Caco-2 (cell line): Measurements from ENCODE around the gene TENM3. TPM values are rescaled to one million over a fixed set of nuclear protein-coding genes. Genes with fewer than 3 reads are reported as not detected.

Source experiments
- BruUV-seq: library from RNA; stranded (reverse); fragments of 400-500 nt; replicated peaks from 2 replicates; lab custom pipeline; 2021; lab: Mats Ljungman, UMichigan
- CTCF ChIA-PET: fragments of 300-600 bp; sonication (Branson Sonifier 250); formaldehyde crosslinking; loops from one replicate; lab custom pipeline; 2022; ENCODE audit warnings: antibody characterized with exemption; lab: Charles Lee
- POLR2A ChIA-PET: fragments of 300-600 bp; sonication (Branson Sonifier 250); formaldehyde crosslinking; loops from one replicate; lab custom pipeline; 2022; ENCODE audit warnings: antibody characterized with exemption; lab: Charles Lee
- DNase-seq, 2 experiments: peaks; one replicate each; pipeline versions ENCODE4 v3.0.0 to v3.0.0-alpha.2; 2020 to 2022
- H3K27me3 ChIP-seq: replicated peaks from 2 replicates; pipeline ENCODE4 v1.6.0; 2011; ENCODE audit warnings: low read length; ENCODE audit not compliant: control insufficient read depth, insufficient read depth
- H3K36me3 ChIP-seq: 2 replicates; pipeline ENCODE4 v1.5.1; 2011; ENCODE audit warnings: low read length; ENCODE audit not compliant: control insufficient read depth, insufficient read depth
- H3K4me1 ChIP-seq: fragments of 250-450 bp; sonication (Bioruptor Pico); 2 replicates; pipeline ENCODE4 v1.5.1; 2020; ENCODE audit warnings: mild to moderate bottlenecking
- H3K4me3 ChIP-seq: 2 replicates; pipeline ENCODE4 v1.5.1; 2011; ENCODE audit warnings: low read depth, mild to moderate bottlenecking, control low read depth, low read length
- H3K9me3 ChIP-seq: fragments of 250-450 bp; sonication (Bioruptor Pico); 2 replicates; pipeline ENCODE4 v1.5.1; 2020; ENCODE audit warnings: mild to moderate bottlenecking, moderate library complexity
- H3K27ac Mint-ChIP-seq: one replicate; pipeline ENCODE4 v1.8.0; 2022; ENCODE audit warnings: mixed read lengths; ENCODE audit not compliant: unreplicated experiment
- H3K27me3 Mint-ChIP-seq: one replicate; pipeline ENCODE4 v1.8.0; 2022; ENCODE audit warnings: mixed read lengths; ENCODE audit not compliant: insufficient read depth, unreplicated experiment
- H3K36me3 Mint-ChIP-seq: one replicate; pipeline ENCODE4 v1.8.0; 2022; ENCODE audit warnings: mild to moderate bottlenecking, mixed read lengths; ENCODE audit not compliant: insufficient read depth, unreplicated experiment
- H3K4me1 Mint-ChIP-seq: one replicate; pipeline ENCODE4 v1.8.0; 2022; ENCODE audit warnings: low read depth, mixed read lengths; ENCODE audit not compliant: unreplicated experiment
- H3K4me3 Mint-ChIP-seq: one replicate; pipeline ENCODE4 v1.8.0; 2022; ENCODE audit warnings: mild to moderate bottlenecking, moderate library complexity, mixed read lengths; ENCODE audit not compliant: unreplicated experiment
- H3K9me3 Mint-ChIP-seq: one replicate; pipeline ENCODE4 v1.8.0; 2022; ENCODE audit warnings: mixed read lengths; ENCODE audit not compliant: unreplicated experiment
- intact Hi-C: fragments of 100-400 bp; cut with micrococcal nuclease; formaldehyde crosslinking; loops from one replicate; pipeline ENCODE4 v1.10.0; 2022; ENCODE audit not compliant: unreplicated experiment
- total RNA-seq: library from RNA; stranded (reverse); gene quantifications from 2 replicates; pipeline ENCODE4 v1.2.3, GENCODE V29; 2022
- TF ChIP-seq, protein P1 (sequence below), 2 experiments: fragments of 200-600 bp in 1 of 2; IDR thresholded peaks; 1 replicate in 1 of 2; 2 replicates in 1 of 2; pipeline versions ENCODE4 v1.5.1 to v1.8.0; 2011 to 2022; ENCODE audit warnings: antibody characterized with exemption in 1 of 2, control low read depth in 1 of 2, inconsistent platforms in 1 of 2, low read depth in 1 of 2, low read length in 1 of 2, mild to moderate bottlenecking in 1 of 2, moderate library complexity in 1 of 2; ENCODE audit not compliant: insufficient read depth in 1 of 2, severe bottlenecking in 1 of 2, unreplicated experiment in 1 of 2

Gene TENM3
- total RNA-seq, 1 experiment from 2014 or later: 94.7 TPM

DNA sequence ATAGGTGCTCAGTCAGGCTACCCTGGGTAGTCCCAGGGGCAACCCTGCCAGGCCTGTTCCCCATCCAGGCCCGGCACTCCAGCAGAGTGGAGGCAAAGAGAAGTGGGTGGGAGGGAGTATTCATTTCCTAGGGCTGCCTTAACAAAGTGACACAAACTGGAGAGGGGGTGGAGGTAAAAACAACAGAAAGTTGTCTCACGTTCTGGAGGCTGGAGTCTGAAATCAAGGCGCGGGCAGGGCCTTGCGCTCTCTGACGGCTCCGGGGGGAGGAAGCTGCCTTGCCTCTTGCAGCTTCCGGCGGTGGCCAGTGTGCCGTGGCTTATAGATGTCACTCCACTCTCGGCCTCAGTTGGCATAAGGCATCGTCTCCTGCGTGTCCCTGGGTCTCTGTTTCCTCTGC lies 583.2 kb downstream of the TENM3 start:
- H3K4me3 ChIP-seq: no peak overlapping the region
- H3K9me3 ChIP-seq: no peaks in the 10 kb centered on the region
- Mint-ChIP-seq H3K9me3 (no peaks in the 10 kb centered on the region), H3K27ac (no peak overlapping the region), H3K4me3 (no peak overlapping the region), H3K4me1 (no peaks in the 10 kb centered on the region), H3K27me3 (no peaks in the 10 kb centered on the region), H3K36me3 (no peaks in the 10 kb centered on the region)
- no peaks in the 10 kb centered on the region for H3K4me1 ChIP-seq
- TF ChIP-seq, protein P1, sequence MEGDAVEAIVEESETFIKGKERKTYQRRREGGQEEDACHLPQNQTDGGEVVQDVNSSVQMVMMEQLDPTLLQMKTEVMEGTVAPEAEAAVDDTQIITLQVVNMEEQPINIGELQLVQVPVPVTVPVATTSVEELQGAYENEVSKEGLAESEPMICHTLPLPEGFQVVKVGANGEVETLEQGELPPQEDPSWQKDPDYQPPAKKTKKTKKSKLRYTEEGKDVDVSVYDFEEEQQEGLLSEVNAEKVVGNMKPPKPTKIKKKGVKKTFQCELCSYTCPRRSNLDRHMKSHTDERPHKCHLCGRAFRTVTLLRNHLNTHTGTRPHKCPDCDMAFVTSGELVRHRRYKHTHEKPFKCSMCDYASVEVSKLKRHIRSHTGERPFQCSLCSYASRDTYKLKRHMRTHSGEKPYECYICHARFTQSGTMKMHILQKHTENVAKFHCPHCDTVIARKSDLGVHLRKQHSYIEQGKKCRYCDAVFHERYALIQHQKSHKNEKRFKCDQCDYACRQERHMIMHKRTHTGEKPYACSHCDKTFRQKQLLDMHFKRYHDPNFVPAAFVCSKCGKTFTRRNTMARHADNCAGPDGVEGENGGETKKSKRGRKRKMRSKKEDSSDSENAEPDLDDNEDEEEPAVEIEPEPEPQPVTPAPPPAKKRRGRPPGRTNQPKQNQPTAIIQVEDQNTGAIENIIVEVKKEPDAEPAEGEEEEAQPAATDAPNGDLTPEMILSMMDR (IDR thresholded peaks at IDR 0.05; ENCODE audit: insufficient read depth in 1 of 2, low read depth in 1 of 2, low read length in 1 of 2, severe bottlenecking in 1 of 2, unreplicated experiment in 1 of 2): no peak
- no peak for DNase-seq
- CTCF ChIA-PET: no interaction called here
- no peaks in the 10 kb centered on the region for H3K36me3 ChIP-seq
- POLR2A ChIA-PET: no interaction called here
- no TSS peak for BruUV-seq
- no peaks in the 10 kb centered on the region for H3K27me3 ChIP-seq
- intact Hi-C loops: no loop called here

DNA sequence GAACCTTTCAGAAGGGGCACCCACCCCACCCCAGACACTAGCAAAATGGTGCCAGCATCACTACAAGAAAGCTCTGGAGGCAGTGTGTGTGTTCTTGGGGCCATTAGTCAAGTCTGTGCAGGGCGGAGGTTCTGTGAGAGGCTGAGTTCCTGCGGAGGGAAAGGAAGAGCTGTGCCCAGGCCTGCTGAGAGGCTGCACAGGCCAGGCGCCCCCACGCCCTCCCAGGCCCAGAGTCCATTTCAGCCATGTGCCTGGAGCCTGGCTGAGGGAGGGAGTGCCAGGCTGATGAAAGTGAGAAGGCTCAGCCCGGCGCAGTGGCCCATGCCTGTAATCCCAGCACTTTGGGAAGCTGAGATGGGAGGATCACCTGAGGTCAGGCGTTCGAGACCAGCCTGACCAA lies 584.0 kb downstream of the TENM3 start:
- no peaks in the 10 kb centered on the region for H3K27me3 Mint-ChIP-seq
- Histone ChIP-seq H3K4me1 (no peaks in the 10 kb centered on the region), H3K9me3 (no peaks in the 10 kb centered on the region), H3K27me3 (no peaks in the 10 kb centered on the region), H3K36me3 (no peaks in the 10 kb centered on the region), H3K4me3 (no peak overlapping the region)
- intact Hi-C loops: no loop called here
- no peak overlapping the region for H3K27ac Mint-ChIP-seq
- H3K9me3 Mint-ChIP-seq: no peaks in the 10 kb centered on the region
- no peak overlapping the region for H3K4me3 Mint-ChIP-seq
- TF ChIP-seq, protein P1 (IDR thresholded peaks at IDR 0.05; ENCODE audit: insufficient read depth in 1 of 2, low read depth in 1 of 2, low read length in 1 of 2, severe bottlenecking in 1 of 2, unreplicated experiment in 1 of 2): no peak
- ChIA-PET CTCF (interaction anchor here (0.7 kb wide), 1 partner anchor 23 kb away, joined by 7 read pairs; no protein-coding TSS in a partner anchor), POLR2A (no interaction called here)
- no peaks in the 10 kb centered on the region for H3K36me3 Mint-ChIP-seq
- DNase-seq: no peak
- H3K4me1 Mint-ChIP-seq: no peaks in the 10 kb centered on the region
- BruUV-seq: no TSS peak

DNA sequence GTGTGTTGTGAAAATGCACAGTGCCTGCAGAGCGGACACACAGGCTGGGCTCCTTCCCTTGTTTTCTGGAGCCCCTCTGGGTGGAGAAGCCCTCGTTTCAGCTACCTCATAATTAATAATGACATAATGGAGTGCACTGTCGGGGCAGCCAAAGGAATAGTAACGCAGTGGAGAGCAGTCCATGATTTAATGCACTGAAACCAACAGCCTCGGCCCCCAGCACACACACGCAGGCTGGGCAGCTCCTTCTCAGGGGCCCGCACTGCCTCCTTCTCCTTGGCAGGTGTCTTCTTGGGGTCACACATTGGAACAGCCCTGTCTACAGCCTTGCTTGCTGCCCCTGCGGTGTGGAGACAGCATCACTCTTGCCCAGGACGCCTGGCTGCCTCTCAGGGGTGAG lies 584.8 kb downstream of the TENM3 start:
- Histone ChIP-seq H3K9me3 (no peaks in the 10 kb centered on the region), H3K36me3 (no peaks in the 10 kb centered on the region), H3K27me3 (no peaks in the 10 kb centered on the region), H3K4me3 (no peak overlapping the region), H3K4me1 (no peaks in the 10 kb centered on the region)
- Mint-ChIP-seq H3K27me3 (no peaks in the 10 kb centered on the region), H3K27ac (no peak overlapping the region), H3K9me3 (no peaks in the 10 kb centered on the region), H3K4me3 (no peak overlapping the region), H3K36me3 (no peaks in the 10 kb centered on the region), H3K4me1 (no peaks in the 10 kb centered on the region)
- TF ChIP-seq, protein P1 (IDR thresholded peaks at IDR 0.05; ENCODE audit: insufficient read depth in 1 of 2, low read depth in 1 of 2, low read length in 1 of 2, severe bottlenecking in 1 of 2, unreplicated experiment in 1 of 2): no peak
- CTCF ChIA-PET: interaction anchor here (0.5 kb wide), 1 partner anchor 514 kb away, joined by 3 read pairs; no protein-coding TSS in a partner anchor
- BruUV-seq: no TSS peak
- no peak for DNase-seq
- intact Hi-C loops: no loop called here
- POLR2A ChIA-PET: no interaction called here
